HG03575 (cell line): ENCODE data around the gene DNM1L.
"Not testable (repeated sequence)": the region's sequence is repeated elsewhere in the genome, so short reads cannot be mapped to it uniquely, and the experiment has no call there.

Experiments
- ATAC-seq: cut with Tn5 transposase; IDR thresholded peaks from one replicate; pipeline ENCODE4 v1.9.1; 2021; ENCODE audit not compliant: unreplicated experiment, insufficient number of reproducible peaks, low FRiP score; ENCODE audit errors: extremely low read depth

The DNM1L gene

GRCh38 chr12:32692358-32692757, 13.3 kb downstream of the DNM1L start:
- ATAC-seq = no peak

DNA sequence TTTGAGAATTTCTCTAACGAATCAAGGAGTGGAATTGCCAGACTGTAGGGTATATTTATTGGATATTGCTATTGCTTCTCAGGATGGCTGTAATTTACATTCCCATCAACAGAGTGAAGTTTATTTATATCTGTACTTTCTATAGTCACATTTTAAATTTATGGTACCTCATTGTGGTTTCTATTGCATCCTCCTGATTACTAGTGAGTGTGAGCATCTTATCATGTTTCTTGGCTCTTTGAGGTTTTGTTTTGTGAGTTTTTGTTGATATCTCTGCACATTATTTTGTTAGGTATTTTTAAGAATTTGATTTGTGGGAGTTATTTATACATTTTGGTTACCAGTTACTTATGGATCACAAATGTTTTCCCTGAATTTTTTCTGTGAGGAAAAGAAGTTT, 13.9 kb downstream of the DNM1L start:
- no peak for ATAC-seq

- ATAC-seq = no peak
Measured at GRCh38 chr12:32695787-32696186, 16.7 kb downstream of the DNM1L start.

- ATAC-seq = no peak
Measured at GRCh38 chr12:32697445-32697844, 18.3 kb downstream of the DNM1L start.

DNA sequence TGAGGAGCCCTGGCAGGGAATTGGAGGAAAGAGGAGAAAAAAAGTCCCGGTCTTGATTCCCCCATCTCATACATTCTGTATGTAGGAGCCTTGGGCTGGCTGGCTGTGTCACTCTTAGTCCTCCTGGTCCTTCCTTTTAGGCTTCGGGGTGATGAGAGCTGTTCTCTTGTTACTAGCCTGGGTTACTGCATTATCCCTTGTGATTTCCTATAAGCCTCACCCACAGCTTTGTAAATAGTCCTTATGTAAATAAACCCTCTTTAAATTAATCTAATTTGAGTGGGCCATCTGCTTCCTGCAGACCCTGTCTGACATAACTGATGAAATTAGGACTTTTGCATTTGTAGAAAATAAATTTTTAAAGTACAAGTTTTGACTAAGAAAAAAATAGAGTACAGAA, 19.2 kb downstream of the DNM1L start:
- ATAC-seq = no peak

- not testable (repeated sequence) for ATAC-seq
Measured at GRCh38 chr12:32699437-32699836, 20.3 kb downstream of the DNM1L start.

DNA sequence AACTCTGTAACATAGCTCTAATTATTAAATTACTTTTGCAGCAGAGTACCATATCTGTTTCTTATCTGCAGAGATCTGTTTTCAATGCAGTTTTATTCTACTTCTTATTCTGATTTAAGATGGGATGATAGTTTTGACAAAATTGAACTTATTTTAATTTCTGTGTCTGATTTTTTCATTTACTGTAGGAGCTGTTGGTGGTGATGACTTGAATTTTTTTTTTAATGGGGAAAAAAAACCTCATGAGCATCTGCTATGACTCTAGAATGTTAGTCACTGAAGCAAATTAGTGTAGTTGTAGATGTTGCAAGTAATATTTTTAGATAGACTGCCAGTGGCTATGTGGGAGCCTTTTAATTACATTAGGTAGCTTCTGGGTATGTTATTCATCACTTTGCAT, 23.4 kb downstream of the DNM1L start:
- no peak for ATAC-seq

- no peak for ATAC-seq
Measured at GRCh38 chr12:32702946-32703345, 23.8 kb downstream of the DNM1L start.

GRCh38 chr12:32705783-32706182, 26.7 kb downstream of the DNM1L start:
- no peak for ATAC-seq

DNA sequence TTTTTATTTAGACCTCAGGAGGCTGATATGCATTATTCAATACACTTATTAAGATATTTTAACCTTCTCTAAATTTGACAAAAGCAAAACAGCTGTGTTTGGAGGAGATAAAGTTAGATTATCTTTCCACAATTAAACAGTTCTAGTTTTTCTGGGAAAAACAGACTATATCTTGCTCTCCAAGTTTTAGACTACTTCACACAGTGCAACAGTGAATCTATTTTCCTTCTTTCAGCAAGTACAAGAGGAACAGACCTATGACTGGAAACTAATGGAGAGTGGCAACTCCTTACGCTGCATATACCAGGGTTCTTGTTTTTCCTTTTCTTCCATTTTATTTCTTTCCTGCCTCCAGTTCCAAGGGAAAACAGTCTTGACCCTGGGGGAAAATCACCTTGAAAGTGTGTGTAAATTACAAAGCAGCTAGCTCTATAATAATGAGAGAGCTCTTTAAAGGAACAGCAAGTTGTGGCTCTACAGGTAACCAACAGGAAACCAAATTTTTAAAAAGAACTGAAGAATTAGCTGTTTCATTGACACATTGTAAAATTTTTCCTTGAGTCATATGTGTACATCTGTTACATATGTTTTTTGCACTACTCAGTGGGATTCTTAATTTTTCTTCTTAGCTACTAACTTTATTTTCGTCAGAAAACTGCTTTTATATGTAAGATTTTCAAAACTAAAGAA, 27.4 kb downstream of the DNM1L start:
- no peak for ATAC-seq

DNA sequence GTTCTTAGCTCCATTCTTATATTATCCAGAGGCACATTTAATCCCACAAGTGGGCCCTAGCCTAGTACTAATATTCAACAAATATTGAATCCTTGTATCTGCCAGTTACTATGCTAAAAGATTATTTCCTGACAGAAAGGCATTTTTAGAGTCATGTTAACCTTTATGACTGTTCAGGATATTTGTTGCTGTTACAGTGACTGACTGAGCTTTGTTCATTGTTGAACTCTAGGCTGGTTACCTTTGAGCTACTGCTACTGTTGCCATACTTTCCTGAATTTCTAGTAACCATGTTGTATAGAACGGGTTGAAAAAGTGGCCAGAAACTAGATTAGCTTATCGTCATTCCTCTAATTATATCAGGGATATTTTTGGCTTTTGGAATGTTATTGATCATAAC, 29.8 kb downstream of the DNM1L start:
- no peak for ATAC-seq

DNA sequence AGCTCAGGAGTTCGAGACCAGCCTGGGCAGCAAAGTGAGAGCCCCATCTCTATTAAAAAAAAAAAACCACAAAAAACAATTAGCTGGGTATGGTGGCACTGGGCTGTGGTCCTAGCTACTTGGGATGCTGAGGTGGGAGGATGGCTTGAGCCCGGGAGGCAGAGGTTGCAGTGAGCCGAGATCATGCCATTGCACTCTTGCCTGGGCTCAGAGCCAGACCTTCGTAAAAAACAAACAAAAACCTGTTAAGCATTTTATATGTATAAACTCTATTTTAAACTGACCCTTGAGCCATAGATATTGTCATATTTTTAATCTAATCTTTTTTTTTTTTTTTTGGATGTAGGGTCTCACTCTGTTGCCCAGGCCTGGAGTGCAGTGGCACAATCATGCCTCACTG, 35.7 kb downstream of the DNM1L start:
- no peak for ATAC-seq

- ATAC-seq = no peak
Measured at GRCh38 chr12:32718926-32719325, 39.8 kb downstream of the DNM1L start.

GRCh38 chr12:32725308-32725707, 46.2 kb downstream of the DNM1L start:
- ATAC-seq = not testable (repeated sequence)

- no peak for ATAC-seq
Measured at GRCh38 chr12:32726286-32726685, 47.2 kb downstream of the DNM1L start.

GRCh38 chr12:32727237-32727636, 48.1 kb downstream of the DNM1L start:
- ATAC-seq = no peak

- no peak for ATAC-seq
Measured at GRCh38 chr12:32734952-32735351, 55.9 kb downstream of the DNM1L start.

GRCh38 chr12:32736445-32736844, 57.3 kb downstream of the DNM1L start:
- no peak for ATAC-seq

GRCh38 chr12:32737715-32738114, 58.6 kb downstream of the DNM1L start:
- ATAC-seq = no peak

DNA sequence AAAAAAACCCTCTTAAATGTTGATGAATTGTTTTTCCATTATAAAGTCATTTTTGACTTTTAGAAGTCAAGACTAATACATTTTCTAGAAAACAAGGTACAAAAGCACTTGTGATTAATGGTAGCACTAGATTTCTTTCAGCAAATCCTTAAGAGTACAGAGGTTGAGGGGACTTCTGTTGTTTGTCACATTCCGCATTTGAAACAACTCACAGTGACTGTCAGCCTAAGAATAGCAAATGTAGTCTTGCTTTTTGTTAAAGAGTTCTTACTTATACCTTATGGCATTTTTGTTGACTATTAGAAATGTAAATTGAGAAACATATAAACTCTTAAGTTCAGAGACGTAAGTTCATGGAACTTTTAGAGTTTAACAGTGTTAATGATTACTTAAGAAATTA, 60.2 kb downstream of the DNM1L start:
- ATAC-seq = no peak

GRCh38 chr12:32742133-32742532, 63.0 kb downstream of the DNM1L start:
- no peak for ATAC-seq
